ENCODE results near the gene IL24.
A peak's percentile ranks its signal among the peaks of the same experiment; 100 is the strongest.

Gene IL24

GRCh38 chr1:206856674-206857464 lies 40.4 kb upstream of the IL24 start:
- no peak overlapping the region for H2BK5ac ChIP-seq (ENCODE audit: low read length)
- H3K14ac ChIP-seq (ENCODE audit: low read length), result no peak overlapping the region
- no peak overlapping the region for H3K9ac ChIP-seq (ENCODE audit: low read depth, low read length, poor library complexity)
- no peak overlapping the region for H2BK12ac ChIP-seq (ENCODE audit: low read length)
- H2AFZ ChIP-seq (ENCODE audit: low read length), result no peak overlapping the region
- H2AK5ac ChIP-seq (ENCODE audit: low read depth, low read length), result no peak overlapping the region
- no peak for DNase-seq (ENCODE audit: low spot score)
- no peak overlapping the region for H3K18ac ChIP-seq (ENCODE audit: low read length)
- no peaks in the 10 kb centered on the region for H3K9me3 ChIP-seq (replicated peaks in 1 of 2; ENCODE audit: control insufficient read depth in 2 of 2, insufficient read depth in 1 of 2, low read depth in 1 of 2, low read length in 2 of 2)
- WGBS, 2 donors (ENCODE audit: extremely low coverage in 2 of 2, insufficient read length in 2 of 2, insufficient replicate concordance in 1 of 2), result no CpG with 5 or more reads among the region's 5 CpGs
- H3K79me1 ChIP-seq (ENCODE audit: low read depth, low read length), result no peaks in the 10 kb centered on the region
- peaks cover 0 to 8% (median 0%) of the 10 kb centered on the region in 3 experiments for H3K27me3 ChIP-seq (ENCODE audit: control insufficient read depth in 3 of 3, insufficient read depth in 3 of 3, low read depth in 1 of 3, low read length in 3 of 3)
- H3K23ac ChIP-seq (ENCODE audit: low read depth, low read length, poor library complexity), result no peak overlapping the region
- no peak overlapping the region for H2BK15ac ChIP-seq (ENCODE audit: low read length)
- H3K27ac ChIP-seq (replicated peaks; ENCODE audit: low read length), result no peak overlapping the region
- H3K4me1 ChIP-seq (ENCODE audit: control insufficient read depth in 2 of 2, insufficient read depth in 1 of 2, low read depth in 1 of 2, low read length in 2 of 2), result no peaks in the 10 kb centered on the region
- H2BK120ac ChIP-seq (ENCODE audit: low read depth, low read length), result no peak overlapping the region
- no peak overlapping the region for H4K91ac ChIP-seq (ENCODE audit: low read depth, low read length, poor library complexity)
- no peak overlapping the region for H3K4me2 ChIP-seq (ENCODE audit: insufficient read depth, low read length, poor library complexity, severe bottlenecking)
- no peak overlapping the region for H3K4me3 ChIP-seq (ENCODE audit: low read length in 2 of 2)
- no peak overlapping the region for H4K8ac ChIP-seq (ENCODE audit: low read depth, low read length)
- H3K36me3 ChIP-seq (replicated peaks in 1 of 2; ENCODE audit: control insufficient read depth in 2 of 2, insufficient read depth in 2 of 2, low read length in 2 of 2), result no peaks in the 10 kb centered on the region
- H3K4ac ChIP-seq (ENCODE audit: low read length), result no peak overlapping the region

GRCh38 chr1:206859082-206859521 lies 38.1 kb upstream of the IL24 start:
- Histone ChIP-seq H3K14ac (ENCODE audit: low read length) (peak overlapping the region; percentile 76), H4K91ac (ENCODE audit: low read depth, low read length, poor library complexity) (no peak overlapping the region), H2BK12ac (ENCODE audit: low read length) (no peak overlapping the region), H2BK120ac (ENCODE audit: low read depth, low read length) (no peak overlapping the region), H3K4me3 (ENCODE audit: low read length in 2 of 2) (no peak overlapping the region), H3K4me2 (ENCODE audit: insufficient read depth, low read length, poor library complexity, severe bottlenecking) (no peak overlapping the region), H3K4me1 (ENCODE audit: control insufficient read depth in 2 of 2, insufficient read depth in 1 of 2, low read depth in 1 of 2, low read length in 2 of 2) (no peaks in the 10 kb centered on the region), H3K36me3 (replicated peaks in 1 of 2; ENCODE audit: control insufficient read depth in 2 of 2, insufficient read depth in 2 of 2, low read length in 2 of 2) (no peaks in the 10 kb centered on the region), H2BK5ac (ENCODE audit: low read length) (no peak overlapping the region), H2AK5ac (ENCODE audit: low read depth, low read length) (peak overlapping the region; percentile 44), H4K8ac (ENCODE audit: low read depth, low read length) (no peak overlapping the region), H3K18ac (ENCODE audit: low read length) (no peak overlapping the region), H3K79me1 (ENCODE audit: low read depth, low read length) (no peaks in the 10 kb centered on the region), H2BK15ac (ENCODE audit: low read length) (no peak overlapping the region), H3K23ac (ENCODE audit: low read depth, low read length, poor library complexity) (no peak overlapping the region), H2AFZ (ENCODE audit: low read length) (peak overlapping the region; percentile 19), H3K9me3 (replicated peaks in 1 of 2; ENCODE audit: control insufficient read depth in 2 of 2, insufficient read depth in 1 of 2, low read depth in 1 of 2, low read length in 2 of 2) (no peaks in the 10 kb centered on the region), H3K27ac (replicated peaks; ENCODE audit: low read length) (no peak overlapping the region), H3K9ac (ENCODE audit: low read depth, low read length, poor library complexity) (no peak overlapping the region), H3K4ac (ENCODE audit: low read length) (no peak overlapping the region), H3K27me3 (ENCODE audit: control insufficient read depth in 3 of 3, insufficient read depth in 3 of 3, low read depth in 1 of 3, low read length in 3 of 3) (peaks cover 0 to 8% (median 0%) of the 10 kb centered on the region in 3 experiments)
- WGBS, 2 donors (ENCODE audit: extremely low coverage in 2 of 2, insufficient read length in 2 of 2, insufficient replicate concordance in 1 of 2), result no CpG with 5 or more reads among the region's 5 CpGs
- DNase-seq (ENCODE audit: low spot score), result no peak

- H2AFZ ChIP-seq (ENCODE audit: low read length), result no peak overlapping the region
- no peak overlapping the region for H4K8ac ChIP-seq (ENCODE audit: low read depth, low read length)
- H3K79me1 ChIP-seq (ENCODE audit: low read depth, low read length), result no peaks in the 10 kb centered on the region
- no peak for DNase-seq (ENCODE audit: low spot score)
- H2BK120ac ChIP-seq (ENCODE audit: low read depth, low read length), result no peak overlapping the region
- no peaks in the 10 kb centered on the region for H3K9me3 ChIP-seq (replicated peaks in 1 of 2; ENCODE audit: control insufficient read depth in 2 of 2, insufficient read depth in 1 of 2, low read depth in 1 of 2, low read length in 2 of 2)
- no CpG with 5 or more reads among the region's 4 CpGs for WGBS, 2 donors (ENCODE audit: extremely low coverage in 2 of 2, insufficient read length in 2 of 2, insufficient replicate concordance in 1 of 2)
- no peak overlapping the region for H3K9ac ChIP-seq (ENCODE audit: low read depth, low read length, poor library complexity)
- H3K4me2 ChIP-seq (ENCODE audit: insufficient read depth, low read length, poor library complexity, severe bottlenecking), result no peak overlapping the region
- no peak overlapping the region for H2BK5ac ChIP-seq (ENCODE audit: low read length)
- H3K36me3 ChIP-seq (replicated peaks in 1 of 2; ENCODE audit: control insufficient read depth in 2 of 2, insufficient read depth in 2 of 2, low read length in 2 of 2), result no peaks in the 10 kb centered on the region
- H2AK5ac ChIP-seq (ENCODE audit: low read depth, low read length), result no peak overlapping the region
- no peak overlapping the region for H3K27ac ChIP-seq (replicated peaks; ENCODE audit: low read length)
- H3K4me1 ChIP-seq (ENCODE audit: control insufficient read depth in 2 of 2, insufficient read depth in 1 of 2, low read depth in 1 of 2, low read length in 2 of 2), result no peaks in the 10 kb centered on the region
- H3K18ac ChIP-seq (ENCODE audit: low read length), result no peak overlapping the region
- H2BK15ac ChIP-seq (ENCODE audit: low read length), result no peak overlapping the region
- H3K23ac ChIP-seq (ENCODE audit: low read depth, low read length, poor library complexity), result no peak overlapping the region
- H2BK12ac ChIP-seq (ENCODE audit: low read length), result no peak overlapping the region
- peaks cover 0 to 8% (median 0%) of the 10 kb centered on the region in 3 experiments for H3K27me3 ChIP-seq (ENCODE audit: control insufficient read depth in 3 of 3, insufficient read depth in 3 of 3, low read depth in 1 of 3, low read length in 3 of 3)
- no peak overlapping the region for H3K4me3 ChIP-seq (ENCODE audit: low read length in 2 of 2)
- H4K91ac ChIP-seq (ENCODE audit: low read depth, low read length, poor library complexity), result no peak overlapping the region
- H3K4ac ChIP-seq (ENCODE audit: low read length), result no peak overlapping the region
- H3K14ac ChIP-seq (ENCODE audit: low read length), result no peak overlapping the region
These were observed 37.1 kb upstream of the IL24 start for GRCh38 chr1:206860165-206860564.

- no peak overlapping the region for H4K8ac ChIP-seq (ENCODE audit: low read depth, low read length)
- H3K4me3 ChIP-seq (ENCODE audit: low read length in 2 of 2), result no peak overlapping the region
- no peaks in the 10 kb centered on the region for H3K36me3 ChIP-seq (replicated peaks in 1 of 2; ENCODE audit: control insufficient read depth in 2 of 2, insufficient read depth in 2 of 2, low read length in 2 of 2)
- no peak overlapping the region for H2BK12ac ChIP-seq (ENCODE audit: low read length)
- H3K79me1 ChIP-seq (ENCODE audit: low read depth, low read length), result no peaks in the 10 kb centered on the region
- H2BK15ac ChIP-seq (ENCODE audit: low read length), result no peak overlapping the region
- no peak overlapping the region for H3K18ac ChIP-seq (ENCODE audit: low read length)
- no peak overlapping the region for H2AK5ac ChIP-seq (ENCODE audit: low read depth, low read length)
- H2BK5ac ChIP-seq (ENCODE audit: low read length), result no peak overlapping the region
- H3K23ac ChIP-seq (ENCODE audit: low read depth, low read length, poor library complexity), result no peak overlapping the region
- no peak overlapping the region for H3K27ac ChIP-seq (replicated peaks; ENCODE audit: low read length)
- H3K4ac ChIP-seq (ENCODE audit: low read length), result no peak overlapping the region
- no peak for DNase-seq (ENCODE audit: low spot score)
- WGBS, 2 donors (ENCODE audit: extremely low coverage in 2 of 2, insufficient read length in 2 of 2, insufficient replicate concordance in 1 of 2), result no CpG with 5 or more reads among the region's 1 CpG
- H4K91ac ChIP-seq (ENCODE audit: low read depth, low read length, poor library complexity), result no peak overlapping the region
- H3K4me1 ChIP-seq (ENCODE audit: control insufficient read depth in 2 of 2, insufficient read depth in 1 of 2, low read depth in 1 of 2, low read length in 2 of 2), result no peaks in the 10 kb centered on the region
- no peaks in the 10 kb centered on the region for H3K9me3 ChIP-seq (replicated peaks in 1 of 2; ENCODE audit: control insufficient read depth in 2 of 2, insufficient read depth in 1 of 2, low read depth in 1 of 2, low read length in 2 of 2)
- no peak overlapping the region for H2AFZ ChIP-seq (ENCODE audit: low read length)
- H3K4me2 ChIP-seq (ENCODE audit: insufficient read depth, low read length, poor library complexity, severe bottlenecking), result no peak overlapping the region
- H3K27me3 ChIP-seq (ENCODE audit: control insufficient read depth in 3 of 3, insufficient read depth in 3 of 3, low read depth in 1 of 3, low read length in 3 of 3), result peaks cover 0 to 8% (median 0%) of the 10 kb centered on the region in 3 experiments
- no peak overlapping the region for H3K9ac ChIP-seq (ENCODE audit: low read depth, low read length, poor library complexity)
- no peak overlapping the region for H2BK120ac ChIP-seq (ENCODE audit: low read depth, low read length)
- H3K14ac ChIP-seq (ENCODE audit: low read length), result no peak overlapping the region
These were observed 34.0 kb upstream of the IL24 start for GRCh38 chr1:206863266-206863665.

Data from neuronal stem cell (in vitro differentiated cells).